ENCODE results near the gene AHNAK2.

Gene AHNAK2

DNA sequence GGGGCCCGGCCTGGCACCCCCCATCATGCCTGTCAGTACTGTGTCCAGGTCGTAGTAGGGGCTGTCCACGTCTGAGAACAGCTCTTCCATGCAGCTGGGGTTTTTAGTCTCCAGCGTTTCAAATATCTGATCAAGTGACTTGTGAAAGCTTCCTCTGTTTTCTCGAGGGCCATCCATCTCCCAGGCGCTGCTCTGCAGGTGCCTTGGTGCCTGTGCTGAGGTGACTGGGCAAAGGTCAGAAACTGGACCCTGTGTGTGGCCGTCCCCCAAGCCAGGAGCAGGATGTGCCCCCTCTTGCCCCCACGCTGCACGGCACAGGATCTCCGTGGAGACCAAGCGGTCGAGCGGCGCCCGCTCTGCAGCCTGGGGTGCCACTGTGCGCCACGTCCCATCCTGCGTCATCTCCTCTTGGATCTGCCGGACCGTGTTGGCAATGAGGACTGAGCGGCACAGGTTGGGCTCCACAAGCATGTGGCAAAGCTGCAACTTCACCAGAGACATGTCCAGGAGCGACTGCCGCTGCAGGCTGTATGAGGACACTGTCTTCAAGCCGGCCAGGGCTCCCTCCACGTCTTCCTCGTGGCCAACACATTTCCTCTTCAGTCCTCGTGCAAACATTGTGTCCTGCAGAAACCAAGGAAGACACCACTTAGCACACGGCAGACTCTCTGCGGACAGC is 33.3 kb upstream of the AHNAK2 start:
- no peak for DNase-seq

DNA sequence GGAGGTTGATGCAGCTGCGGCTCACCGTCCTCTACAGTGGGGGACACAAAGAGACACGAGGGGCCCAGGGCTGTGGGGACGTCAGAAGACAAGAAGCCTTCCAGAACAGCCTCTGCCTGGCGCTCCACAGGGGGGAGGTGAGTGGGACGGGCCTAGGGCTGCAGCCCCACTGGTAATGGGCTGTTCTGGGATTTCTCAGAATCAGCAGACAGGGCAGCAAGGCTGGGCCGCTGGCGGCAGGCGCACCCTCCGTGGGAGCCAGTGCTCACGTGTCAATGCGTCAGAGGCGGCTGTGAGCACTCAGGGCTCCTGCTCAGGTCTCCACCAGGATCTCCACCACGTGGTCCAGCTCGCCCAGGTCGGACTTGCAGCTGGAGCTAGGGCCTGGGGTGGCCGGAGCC is 32.7 kb upstream of the AHNAK2 start:
- no peak for DNase-seq

DNA sequence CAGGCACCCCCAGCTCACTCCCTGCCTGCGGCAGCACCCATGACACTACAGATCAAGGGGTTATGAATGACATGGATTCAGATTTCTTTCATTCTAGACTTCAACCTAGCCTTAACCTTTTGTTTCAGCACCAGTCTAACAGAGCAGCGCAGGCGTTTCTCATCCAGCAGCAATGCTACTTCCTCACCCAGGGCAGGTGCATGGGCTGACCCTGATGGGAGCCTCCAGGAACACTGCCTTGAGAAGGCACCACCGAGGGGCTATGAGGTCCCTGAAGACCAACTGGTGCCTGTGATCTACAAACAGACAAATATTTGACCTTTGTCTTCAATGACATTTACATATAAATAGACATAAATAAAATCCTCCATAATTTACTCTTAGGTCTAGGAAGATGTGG is 31.9 kb upstream of the AHNAK2 start:
- DNase-seq = no peak

DNA sequence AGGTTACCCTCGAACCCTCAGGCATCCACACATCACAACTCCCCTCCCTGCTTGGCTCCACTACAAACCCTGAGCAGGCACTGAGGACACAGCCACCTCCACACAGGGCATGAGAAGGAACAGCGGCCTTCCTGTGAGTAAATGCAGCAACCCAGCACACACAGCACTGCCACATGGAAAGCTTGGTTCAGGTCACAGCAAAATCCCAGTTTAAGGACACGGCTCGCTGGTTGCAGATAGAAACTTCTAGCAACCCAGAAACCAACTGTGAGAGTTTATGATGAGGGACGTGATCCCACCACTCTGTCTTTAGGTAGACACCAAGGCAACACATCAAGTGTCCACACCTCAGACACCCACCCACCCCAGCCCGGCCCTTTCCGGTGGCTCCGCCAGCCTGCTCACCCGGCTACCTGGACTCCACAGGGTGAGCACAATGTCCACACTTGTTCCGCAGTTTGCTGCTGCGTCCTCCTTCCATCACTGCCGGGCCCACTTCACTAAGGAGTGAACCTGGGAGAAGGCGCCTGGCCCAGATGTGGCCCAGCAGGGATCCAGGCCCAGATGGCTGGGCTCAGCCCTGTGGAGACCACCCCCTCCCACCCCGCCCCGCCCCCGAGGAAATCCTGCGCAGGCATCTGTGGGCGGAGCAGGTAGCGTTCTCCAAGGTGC is 29.6 kb upstream of the AHNAK2 start:
- DNase-seq = no peak

DNA sequence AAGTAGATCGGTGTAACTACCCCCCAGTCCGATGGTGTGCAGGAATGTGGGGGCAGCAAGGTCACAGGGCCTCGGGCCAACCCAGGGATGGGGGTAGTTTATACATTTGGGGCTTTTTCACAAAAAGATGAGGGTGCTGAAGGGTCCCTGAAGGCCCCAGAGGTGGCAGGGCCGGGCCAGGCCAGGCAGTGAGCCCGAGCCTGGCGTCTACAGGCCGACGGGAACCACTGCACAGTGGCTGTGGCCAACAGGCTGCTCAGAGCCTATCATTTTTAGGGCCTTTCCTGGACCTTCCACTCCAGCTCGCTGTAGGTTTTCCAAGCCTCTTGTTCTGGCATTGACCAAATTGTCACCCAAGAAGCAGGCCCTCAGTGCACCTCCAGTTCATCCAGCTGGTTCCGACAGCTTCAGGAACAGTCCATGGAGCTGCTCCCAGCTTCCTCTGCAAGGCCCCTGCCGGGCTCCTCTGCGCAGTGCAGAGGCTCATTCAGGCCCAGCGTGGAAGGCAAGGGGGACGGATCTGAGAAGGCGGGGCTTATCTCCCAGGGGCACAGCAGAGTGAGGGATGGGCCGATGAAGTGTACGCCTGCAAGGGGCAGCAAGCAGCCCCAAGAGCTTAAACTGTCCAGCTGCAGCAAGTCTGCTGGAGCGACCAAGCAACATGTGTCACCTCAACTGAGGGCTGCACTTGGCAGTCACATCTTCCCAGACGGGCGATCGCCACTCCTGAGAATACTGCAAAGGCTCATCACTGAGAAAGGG is 28.8 kb upstream of the AHNAK2 start:
- no peak for DNase-seq

DNA sequence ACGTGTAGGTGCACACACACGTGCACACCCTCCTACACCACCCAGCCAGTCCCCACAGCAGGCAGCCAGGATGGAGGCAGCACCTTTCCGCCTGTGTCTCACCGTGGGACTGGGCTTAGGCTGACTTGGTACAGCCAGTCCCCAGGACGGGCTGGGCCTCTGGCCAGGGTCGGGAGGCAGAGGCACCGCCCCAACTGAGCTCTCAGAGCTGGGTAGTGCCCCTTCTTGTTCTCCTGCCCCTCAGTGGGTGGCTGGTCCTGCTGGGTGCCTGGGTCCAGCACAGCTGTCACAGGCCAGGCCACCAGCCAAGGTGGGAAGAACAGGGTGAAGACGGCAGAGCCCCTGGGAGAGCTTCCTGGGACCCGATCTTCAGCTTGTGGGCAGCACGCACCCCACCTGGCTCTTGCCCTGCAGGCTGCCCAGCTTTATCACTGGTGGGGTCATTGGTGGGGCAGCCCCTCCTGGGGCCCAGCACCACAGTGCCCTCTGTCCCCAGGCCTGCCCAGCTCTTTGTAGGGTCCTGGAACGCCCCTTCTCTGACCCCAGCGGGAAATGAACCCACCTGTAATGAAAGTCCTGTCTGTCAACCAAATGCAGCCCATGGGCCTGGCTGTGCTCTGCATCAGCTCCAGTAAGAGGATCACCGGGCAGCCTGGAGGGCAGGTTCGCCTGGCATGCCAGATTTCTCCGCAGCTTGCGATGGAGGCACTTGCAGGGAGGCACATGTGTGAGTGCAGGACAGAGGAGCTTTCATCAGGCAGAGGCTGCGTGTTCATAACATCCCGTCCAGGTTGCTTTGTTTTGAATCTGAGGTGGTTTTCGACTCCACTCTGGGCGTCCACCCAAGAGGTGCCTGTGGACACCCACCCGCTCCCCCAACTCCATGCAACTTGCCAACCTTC is 28.0 kb upstream of the AHNAK2 start:
- no peak for DNase-seq

DNA sequence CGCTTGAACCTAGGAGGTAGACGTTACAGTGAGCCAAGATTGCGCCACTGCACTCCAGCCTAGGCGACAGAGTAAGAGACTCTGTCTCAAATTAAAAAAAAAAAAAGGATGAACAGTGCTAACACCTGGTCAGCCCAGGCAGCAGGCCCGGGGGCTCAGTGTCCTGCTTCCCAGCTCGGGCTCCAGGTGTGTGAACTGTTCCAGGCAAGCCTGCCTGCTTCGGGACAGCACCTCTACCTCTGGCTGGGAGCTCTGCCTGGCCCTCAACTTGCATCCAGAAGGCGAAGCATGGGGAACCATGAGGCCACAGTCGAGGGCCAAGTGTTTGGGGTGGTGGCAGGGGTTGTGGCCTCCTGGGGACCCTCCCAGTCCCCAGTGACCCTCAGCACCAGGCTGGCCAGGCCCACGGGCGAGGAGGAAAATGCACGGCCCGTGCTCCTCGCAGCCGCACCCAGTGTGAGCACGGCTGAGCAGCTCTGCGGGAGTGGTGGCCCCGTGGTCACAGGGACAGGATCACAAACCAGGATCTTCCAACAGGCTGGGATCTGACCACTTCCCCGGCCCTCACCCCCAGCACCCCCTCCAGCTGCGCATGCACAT is 27.3 kb upstream of the AHNAK2 start:
- no peak for DNase-seq

DNA sequence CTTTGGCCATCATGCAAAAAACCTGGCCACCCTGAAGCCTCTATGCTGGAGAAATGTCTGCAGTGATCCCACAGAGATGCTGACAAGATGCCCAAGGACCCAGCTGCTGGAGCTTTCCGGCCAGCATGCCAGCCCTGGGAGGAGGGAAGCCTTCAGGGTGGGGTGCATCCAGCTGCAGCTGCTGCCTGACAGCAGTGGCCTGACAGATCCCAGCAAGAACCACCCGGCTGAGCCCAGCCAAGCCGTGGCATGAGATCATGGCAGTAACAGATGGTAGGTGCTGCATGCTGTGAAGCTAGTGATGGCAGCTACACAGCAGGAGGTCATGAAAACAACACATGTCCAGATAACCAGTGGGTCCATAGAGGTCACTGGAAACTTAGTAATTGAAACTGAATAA is 21.2 kb upstream of the AHNAK2 start:
- no peak for DNase-seq

DNA sequence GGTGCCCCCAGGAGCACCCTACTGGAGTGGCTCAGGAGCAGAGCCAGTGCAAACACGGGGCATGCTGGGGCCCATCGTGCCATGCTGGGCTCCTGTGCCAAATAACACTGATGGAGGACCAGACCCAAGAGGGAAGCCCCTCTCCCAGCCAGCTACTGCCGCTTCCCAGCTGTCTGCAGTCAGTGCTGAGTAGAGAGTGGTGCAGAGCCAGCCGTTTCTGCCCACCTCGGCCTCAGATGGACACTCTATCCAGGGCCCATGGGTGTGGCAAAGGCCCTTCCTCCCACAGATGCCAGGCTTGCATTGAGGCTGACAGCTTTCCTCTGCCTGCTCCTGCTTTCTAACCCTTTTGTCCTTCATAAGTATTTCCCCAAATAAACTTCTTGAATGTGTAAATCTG is 20.6 kb upstream of the AHNAK2 start:
- no peak for DNase-seq

DNA sequence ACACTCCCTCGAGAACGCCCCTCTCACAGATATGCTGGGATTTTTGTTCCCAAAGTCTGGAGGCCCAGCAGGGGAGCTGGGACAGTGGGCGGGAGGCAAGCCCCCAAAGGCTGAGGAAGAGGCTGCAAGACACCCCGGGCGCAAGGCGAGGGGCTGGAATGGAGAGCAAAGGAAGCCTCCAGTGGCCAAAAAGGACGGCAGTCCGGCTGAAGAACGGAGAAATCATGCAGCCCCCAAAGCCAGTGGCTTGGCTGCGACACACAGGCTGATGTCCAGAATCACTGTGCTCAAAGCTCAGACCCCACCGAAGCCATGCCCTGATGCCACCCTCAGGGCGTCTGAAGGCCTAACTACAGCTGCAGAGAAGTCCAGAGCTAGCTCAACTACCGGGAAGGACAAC is 18.3 kb upstream of the AHNAK2 start:
- DNase-seq = no peak

DNA sequence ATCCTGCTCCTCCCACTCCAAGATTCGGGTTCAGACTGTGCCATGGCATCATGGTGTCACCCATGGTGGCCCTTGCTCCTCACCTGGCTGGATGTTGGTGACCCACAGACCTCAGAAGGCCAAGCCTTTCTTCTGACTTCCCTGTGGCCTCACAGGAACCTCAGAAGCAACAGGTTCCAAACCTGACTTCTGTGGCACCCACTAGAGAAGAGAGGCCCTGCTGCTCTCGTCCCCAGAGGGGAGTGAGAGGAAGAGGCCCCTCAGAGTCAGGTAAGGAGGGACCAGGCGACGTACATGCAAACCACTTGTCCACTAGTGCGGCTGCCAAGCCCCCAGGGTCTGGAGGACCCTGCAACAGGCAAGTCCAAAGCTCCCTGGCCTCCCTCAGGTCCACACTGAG is 17.9 kb upstream of the AHNAK2 start:
- no peak for DNase-seq

DNA sequence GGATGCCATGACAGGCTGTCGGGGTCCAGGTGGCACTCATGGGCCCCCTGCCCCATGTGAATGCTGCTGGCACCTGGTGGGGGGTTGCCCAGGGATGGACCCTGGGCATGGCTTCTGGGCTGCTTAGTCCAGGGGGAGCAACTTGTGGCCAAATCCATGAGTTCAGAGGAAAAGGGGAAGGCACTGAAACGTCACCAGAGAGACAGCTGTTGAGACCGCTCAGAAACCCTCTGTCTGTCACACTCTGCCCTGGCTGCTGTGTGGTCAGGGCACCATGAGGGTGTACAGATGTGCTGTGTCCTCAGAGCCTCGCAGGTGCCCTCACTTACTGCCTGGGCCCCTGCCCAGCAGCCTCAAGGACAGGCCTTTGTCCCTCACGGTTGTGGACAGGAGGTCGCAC is 16.8 kb upstream of the AHNAK2 start:
- no peak for DNase-seq

DNA sequence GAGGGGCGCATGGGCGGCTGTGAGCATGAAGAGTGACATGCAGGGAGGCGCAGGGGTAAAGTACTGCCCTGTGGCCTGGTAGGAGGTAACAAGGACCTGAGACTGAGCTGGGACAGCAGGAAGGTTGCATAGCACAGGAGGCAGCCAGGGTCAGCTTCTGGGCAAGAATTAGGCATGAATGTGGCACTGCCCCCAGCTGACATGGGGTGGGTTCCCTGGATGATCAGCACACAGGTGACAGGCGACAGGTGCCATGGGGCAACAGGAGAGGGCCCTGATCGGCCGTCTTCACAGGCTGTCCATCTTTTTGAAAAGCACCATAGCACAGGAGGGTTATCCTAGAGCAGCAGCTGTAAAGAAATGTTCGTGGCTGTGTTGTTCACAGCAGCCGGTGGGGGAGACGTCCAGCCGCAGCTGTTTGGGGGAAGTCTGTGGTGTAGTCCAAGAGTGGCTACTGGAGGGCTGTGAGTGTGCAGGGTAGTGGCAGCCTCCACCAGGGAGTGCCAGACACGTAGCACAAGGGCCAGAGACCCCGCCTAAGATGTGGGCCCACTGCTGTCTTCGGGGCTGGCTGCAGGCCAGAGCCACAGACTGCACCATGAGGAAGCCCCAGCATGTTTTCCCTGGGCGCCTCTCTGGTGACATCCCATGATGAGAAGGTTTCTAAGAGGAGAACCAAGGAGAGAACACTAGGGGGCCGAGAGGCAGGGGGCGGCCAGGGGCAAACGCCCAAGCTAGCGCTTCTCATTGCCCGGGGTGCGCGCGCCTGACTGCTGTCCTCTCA is 15.8 kb upstream of the AHNAK2 start:
- no peak for DNase-seq

DNA sequence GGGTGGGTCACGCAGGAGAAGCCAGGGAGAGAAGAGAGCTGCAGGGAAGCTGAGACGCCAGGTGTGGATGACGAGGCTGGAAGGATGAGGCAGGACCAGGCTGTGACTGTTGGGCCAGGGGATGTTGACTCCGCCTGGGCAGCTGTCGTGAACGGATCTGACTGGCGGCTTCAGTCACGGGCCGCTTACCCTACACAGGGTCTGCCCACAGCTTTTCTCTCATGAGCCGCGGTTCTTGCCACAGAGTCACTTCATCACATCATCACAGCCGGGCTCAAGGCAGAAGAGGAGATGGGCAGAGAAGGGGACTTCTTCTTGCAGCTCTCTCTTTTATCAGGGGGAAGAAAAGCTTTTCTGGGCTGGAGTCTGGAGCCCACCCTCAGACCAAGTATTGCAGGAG is 15.1 kb upstream of the AHNAK2 start:
- DNase-seq = no peak

DNA sequence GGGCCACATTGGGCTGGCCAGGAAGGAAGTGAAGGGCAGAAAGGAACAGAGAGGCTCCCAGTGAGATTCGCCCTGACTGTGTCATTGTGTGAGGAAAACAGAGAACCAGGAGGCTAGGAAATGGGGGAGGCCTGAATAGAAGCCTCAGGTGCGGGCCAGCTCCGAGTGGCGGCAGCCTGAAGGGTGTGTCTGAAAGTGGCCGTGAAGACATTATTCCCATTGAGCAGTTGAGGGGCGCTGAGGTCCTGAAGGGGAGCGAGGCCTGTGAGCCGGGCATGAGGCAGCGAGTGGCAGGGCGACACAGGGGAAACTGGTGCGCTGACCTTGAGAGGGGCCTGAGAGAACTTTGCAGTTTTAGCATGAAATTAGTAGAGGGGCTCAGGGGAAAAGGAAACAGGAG is 14.3 kb upstream of the AHNAK2 start:
- DNase-seq = no peak

DNA sequence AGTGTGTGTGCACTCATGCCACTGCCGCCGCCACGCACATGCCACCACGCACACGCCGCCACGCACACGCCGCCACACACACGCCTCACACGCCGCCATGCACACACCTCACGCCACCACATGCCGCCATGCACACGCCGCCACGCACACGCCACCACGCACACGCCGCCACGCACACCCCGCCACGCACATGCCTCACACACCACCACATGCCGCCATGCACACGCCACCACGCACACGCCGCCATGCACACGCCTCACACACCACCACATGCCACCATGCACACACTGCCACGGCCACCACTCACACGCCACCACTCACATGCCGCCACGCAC is 13.7 kb upstream of the AHNAK2 start:
- DNase-seq = no peak

DNA sequence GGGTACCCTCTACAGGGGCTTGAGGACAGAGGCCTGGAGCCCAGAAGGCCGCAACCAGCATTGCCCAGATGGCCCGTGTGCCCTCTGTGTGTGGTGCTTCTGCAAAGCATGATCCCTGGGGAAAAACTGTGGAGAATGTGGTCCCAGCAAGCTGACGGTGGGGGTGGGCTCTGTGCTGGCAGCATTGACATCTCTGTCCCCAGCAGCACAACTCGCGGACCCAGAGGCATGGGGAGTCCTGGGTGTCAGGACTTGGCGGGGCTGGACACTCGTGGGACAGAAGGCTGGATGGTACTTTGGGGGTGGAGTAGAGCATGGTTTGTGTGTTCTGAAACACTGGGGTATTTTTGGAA is 11.8 kb upstream of the AHNAK2 start:
- no peak for DNase-seq

DNA sequence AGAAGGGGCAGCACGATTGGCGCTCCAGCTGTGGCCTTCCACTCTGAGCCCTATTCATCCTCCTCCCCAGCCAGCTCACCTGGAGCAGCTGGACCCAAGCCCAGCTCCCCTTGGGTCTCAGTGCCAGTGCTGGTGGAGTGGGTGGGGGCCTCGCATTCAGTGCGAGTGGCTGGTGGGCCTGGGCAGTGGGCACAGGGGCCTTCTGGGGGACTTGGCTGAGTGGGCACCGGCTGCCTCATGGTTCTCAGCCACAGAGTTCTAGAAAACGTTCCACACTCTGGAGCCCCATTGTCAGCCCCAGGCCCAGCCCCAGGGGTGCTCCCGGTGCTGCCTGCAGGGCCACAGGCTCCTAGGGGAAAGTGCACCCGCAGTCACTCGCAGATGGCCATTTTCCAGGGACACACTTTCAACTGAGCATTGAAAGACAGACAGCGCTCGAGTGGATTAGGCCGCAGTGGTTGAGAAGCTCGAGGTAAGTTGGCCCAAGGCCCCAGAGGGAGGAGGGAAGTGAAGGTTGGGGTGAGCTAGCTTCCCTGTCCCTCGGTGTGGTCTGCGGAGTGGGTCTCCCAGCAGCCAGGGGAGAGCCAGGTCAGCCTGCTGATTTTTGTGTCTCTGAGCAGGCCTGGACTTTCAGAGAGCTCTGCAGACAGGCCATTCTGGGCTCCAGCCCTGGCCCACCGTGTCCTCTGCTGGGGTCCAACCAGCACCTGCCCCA is 11.2 kb upstream of the AHNAK2 start:
- DNase-seq = no peak

DNA sequence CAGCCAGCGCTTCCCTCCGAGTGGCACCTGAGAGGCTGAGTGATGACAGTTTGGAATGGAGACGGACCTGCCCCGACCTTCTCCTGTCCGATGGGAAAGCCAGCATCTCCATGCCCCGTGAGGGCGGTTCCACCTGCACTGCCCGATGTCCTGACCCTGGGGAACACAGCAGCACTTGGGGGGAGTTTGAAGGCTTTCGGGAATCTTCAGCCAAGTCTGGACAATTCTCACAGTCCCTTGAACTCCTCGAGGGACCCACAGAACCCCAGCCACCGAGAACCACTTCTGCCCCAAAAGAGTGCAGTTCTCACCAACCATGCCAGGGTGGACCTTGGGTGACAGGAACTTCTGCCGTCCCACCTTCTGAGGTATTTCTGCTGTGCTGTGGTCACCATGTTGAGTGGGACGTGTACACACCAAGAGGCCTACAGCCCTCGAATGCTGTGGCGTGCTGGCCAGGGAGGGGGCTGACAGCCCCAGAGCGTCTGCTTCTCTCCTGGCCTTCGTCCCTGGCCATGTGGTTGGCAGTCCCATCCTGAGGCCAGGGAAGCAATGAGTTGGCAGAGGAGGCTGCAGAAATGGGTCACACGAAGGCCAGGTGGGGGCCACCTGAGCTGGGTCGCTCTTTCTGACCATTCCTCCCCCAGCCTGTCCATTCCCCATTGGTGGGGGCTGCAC is 8.5 kb upstream of the AHNAK2 start:
- no peak for DNase-seq

DNA sequence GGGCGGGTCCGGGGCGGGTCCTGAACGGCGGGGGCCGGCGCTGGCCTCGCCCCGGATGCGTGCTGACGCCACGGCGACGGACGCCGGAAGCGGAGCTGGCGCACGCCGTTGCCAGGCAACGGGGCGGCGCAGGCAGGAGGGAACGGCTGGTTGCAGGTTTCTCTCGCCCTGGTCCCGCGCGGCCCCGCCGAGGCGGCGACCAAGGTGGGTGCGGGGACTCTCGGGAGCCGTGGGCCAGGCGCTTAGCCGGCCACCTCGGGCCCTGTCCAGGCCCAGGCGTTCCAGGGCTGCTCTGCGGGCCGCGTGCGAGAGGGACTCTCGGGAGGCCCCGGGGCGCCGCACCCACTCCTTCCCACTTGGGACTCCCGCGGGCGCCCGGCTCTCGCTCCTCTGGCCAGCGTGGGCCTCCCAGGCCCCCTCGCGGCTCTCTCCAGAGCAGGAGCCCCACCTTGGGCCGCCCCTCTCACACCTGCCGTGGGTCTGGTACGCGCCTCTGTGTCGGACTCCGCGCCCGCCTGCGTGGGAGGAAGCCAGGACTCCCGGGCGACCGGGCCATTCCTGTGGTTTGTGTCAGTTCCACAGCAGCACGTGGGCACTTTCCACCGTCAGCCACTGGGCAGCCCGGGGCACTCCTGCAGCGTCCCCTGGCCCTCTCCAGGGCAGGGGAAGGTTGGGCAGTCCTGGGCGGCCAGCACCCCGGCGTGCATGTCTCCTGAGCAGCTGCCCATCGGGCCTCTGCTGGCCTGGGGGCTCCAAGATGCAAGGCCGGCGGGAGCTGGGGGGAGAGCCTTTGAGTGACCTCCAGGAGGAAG is 7.7 kb upstream of the AHNAK2 start, which contains the start of gene CLBA1:
TSS of gene CLBA1 (plus strand) at position 114 of the 812 bp plus-strand sequence. CDS start at position 758, 644 bp downstream.
- DNase-seq = peak; percentile 88
